NCI-H187 (cell line): ENCODE results near the gene TP53I11.

ENCODE experiments used
- DNase-seq, 2 experiments: peaks; one replicate each; lab custom pipeline; 2025; lab: John Stamatoyannopoulos, UW

TP53I11 gene

GRCh38 chr11:44939673-44940395 is 10.8 kb downstream of the TP53I11 start:
- DNase-seq, result no peak

GRCh38 chr11:44938066-44938691 is 12.5 kb downstream of the TP53I11 start:
- no peak for DNase-seq

- no peak for DNase-seq
These were observed 13.6 kb downstream of the TP53I11 start for GRCh38 chr11:44936951-44937543.

- DNase-seq, result peak; percentile 58 to 69
These were observed 14.2 kb downstream of the TP53I11 start for GRCh38 chr11:44936525-44936924.

- DNase-seq, result no peak
These were observed 15.9 kb downstream of the TP53I11 start for GRCh38 chr11:44934735-44935250.

- no peak for DNase-seq
These were observed 16.6 kb downstream of the TP53I11 start for GRCh38 chr11:44934110-44934509.

- no peak for DNase-seq
These were observed 19.2 kb downstream of the TP53I11 start for GRCh38 chr11:44931466-44931865.

- DNase-seq, result no peak
These were observed 19.9 kb downstream of the TP53I11 start for GRCh38 chr11:44930588-44931302.

- DNase-seq, result no peak
These were observed 21.9 kb downstream of the TP53I11 start for GRCh38 chr11:44928816-44929215.

- no peak for DNase-seq
These were observed 22.5 kb downstream of the TP53I11 start for GRCh38 chr11:44928144-44928543.

GRCh38 chr11:44927174-44927661 is 23.5 kb downstream of the TP53I11 start:
- peak; percentile 46 to 77 for DNase-seq

- DNase-seq, result no peak
These were observed 24.6 kb downstream of the TP53I11 start for GRCh38 chr11:44926036-44926435.

- DNase-seq, result no peak
These were observed 26.9 kb downstream of the TP53I11 start for GRCh38 chr11:44923806-44924205.

- DNase-seq, result no peak
These were observed 27.6 kb downstream of the TP53I11 start for GRCh38 chr11:44923115-44923514.

- DNase-seq, result no peak
These were observed 30.2 kb downstream of the TP53I11 start for GRCh38 chr11:44920451-44920850.

GRCh38 chr11:44917741-44918140 is 32.9 kb downstream of the TP53I11 start:
- DNase-seq, result no peak

- no peak for DNase-seq
These were observed 33.8 kb downstream of the TP53I11 start for GRCh38 chr11:44916801-44917385.

- no peak for DNase-seq
These were observed 34.4 kb downstream of the TP53I11 start for GRCh38 chr11:44916331-44916730.

GRCh38 chr11:44915621-44916020 is 35.1 kb downstream of the TP53I11 start:
- DNase-seq, result no peak

GRCh38 chr11:44915004-44915403 is 35.7 kb downstream of the TP53I11 start:
- no peak for DNase-seq

GRCh38 chr11:44914105-44914504 is 36.6 kb downstream of the TP53I11 start:
- no peak for DNase-seq

- DNase-seq, result no peak
These were observed 37.2 kb downstream of the TP53I11 start for GRCh38 chr11:44913502-44913901.
